Measurements from ENCODE around the gene TATDN2. TPM values are rescaled to one million over a fixed set of nuclear protein-coding genes. Genes with fewer than 3 reads are reported as not detected.
"Not testable (repeated sequence)": the region's sequence is repeated elsewhere in the genome, so short reads cannot be mapped to it uniquely, and the experiment has no call there.

The TATDN2 gene
- total RNA-seq, 1 donor from 2014 or later, result 18.8 TPM

GRCh38 chr3:10292505-10293419, 44.5 kb downstream of the TATDN2 start, which contains the start of gene GHRL:
TSS of gene GHRL (minus strand) at chr3:10292947. CDS start at chr3:10290180, 2,767 bp downstream.
- no peak for DNase-seq

GRCh38 chr3:10294030-10294586, 45.8 kb downstream of the TATDN2 start:
- no peak for DNase-seq

GRCh38 chr3:10298064-10298463, 49.8 kb downstream of the TATDN2 start:
- not testable (repeated sequence) for DNase-seq

GRCh38 chr3:10299175-10299574, 50.9 kb downstream of the TATDN2 start:
- no peak for DNase-seq

GRCh38 chr3:10299679-10300078, 51.4 kb downstream of the TATDN2 start:
- no peak for DNase-seq

- no peak for DNase-seq
Observed at GRCh38 chr3:10300087-10300486, 51.8 kb downstream of the TATDN2 start.

- no peak for DNase-seq
Observed at GRCh38 chr3:10303105-10303504, 54.8 kb downstream of the TATDN2 start.

- DNase-seq, result no peak
Observed at GRCh38 chr3:10303785-10304184, 55.5 kb downstream of the TATDN2 start.

- no peak for DNase-seq
Observed at GRCh38 chr3:10304905-10305304, 56.6 kb downstream of the TATDN2 start.

GRCh38 chr3:10305331-10305902, 57.2 kb downstream of the TATDN2 start:
- no peak for DNase-seq

- DNase-seq, result no peak
Observed at GRCh38 chr3:10306156-10306555, 57.9 kb downstream of the TATDN2 start.

GRCh38 chr3:10308678-10309077, 60.4 kb downstream of the TATDN2 start:
- DNase-seq, result no peak

GRCh38 chr3:10309736-10310135, 61.5 kb downstream of the TATDN2 start:
- no peak for DNase-seq

- no peak for DNase-seq
Observed at GRCh38 chr3:10310578-10310977, 62.3 kb downstream of the TATDN2 start.

GRCh38 chr3:10311710-10312109, 63.5 kb downstream of the TATDN2 start:
- no peak for DNase-seq

GRCh38 chr3:10312391-10312790, 64.1 kb downstream of the TATDN2 start:
- no peak for DNase-seq

GRCh38 chr3:10312861-10313260, 64.6 kb downstream of the TATDN2 start:
- no peak for DNase-seq

GRCh38 chr3:10315101-10315500, 66.8 kb downstream of the TATDN2 start:
- DNase-seq, result no peak

- DNase-seq, result no peak
Observed at GRCh38 chr3:10315771-10316344, 67.6 kb downstream of the TATDN2 start.

GRCh38 chr3:10317311-10317960, 69.2 kb downstream of the TATDN2 start:
- DNase-seq, result no peak

GRCh38 chr3:10317961-10318350, 69.7 kb downstream of the TATDN2 start:
- DNase-seq, result no peak

GRCh38 chr3:10319251-10319650, 71.0 kb downstream of the TATDN2 start:
- no peak for DNase-seq
